K562 (cell line): Measurements from ENCODE around the gene TMEM95.

Experiments used
- FOXM1 ChIP-seq, 2 experiments: fragments of 450-650 bp in 1 of 2; sonication (generic) in 1 of 2; formaldehyde crosslinking in 1 of 2; IDR thresholded peaks; 2 replicates each; pipeline versions ENCODE4 v1.6.1 to v1.9.0; 2017 to 2022; ENCODE audit warnings: low read depth in 2 of 2, mild to moderate bottlenecking in 2 of 2, missing genetic modification reagents in 1 of 2, moderate library complexity in 1 of 2
- POLR2AphosphoS5 ChIP-seq: IDR thresholded peaks from 2 replicates; pipeline ENCODE4 v1.6.1; 2011; ENCODE audit warnings: mild to moderate bottlenecking, low read depth, low read length, moderate library complexity; ENCODE audit not compliant: control insufficient read depth, insufficient read depth
- SREBF1 ChIP-seq: fragments of 150-350 bp; IDR thresholded peaks from 2 replicates; pipeline ENCODE4 v1.6.1; 2014; ENCODE audit warnings: antibody characterized with exemption, low read depth, low read length, borderline replicate concordance
- TF ChIP-seq, protein P1 (sequence below): sonication (generic); formaldehyde crosslinking; IDR thresholded peaks from 2 replicates; pipeline ENCODE4 v1.8.1; 2023; ENCODE audit warnings: mild to moderate bottlenecking, missing genetic modification reagents

DNA sequence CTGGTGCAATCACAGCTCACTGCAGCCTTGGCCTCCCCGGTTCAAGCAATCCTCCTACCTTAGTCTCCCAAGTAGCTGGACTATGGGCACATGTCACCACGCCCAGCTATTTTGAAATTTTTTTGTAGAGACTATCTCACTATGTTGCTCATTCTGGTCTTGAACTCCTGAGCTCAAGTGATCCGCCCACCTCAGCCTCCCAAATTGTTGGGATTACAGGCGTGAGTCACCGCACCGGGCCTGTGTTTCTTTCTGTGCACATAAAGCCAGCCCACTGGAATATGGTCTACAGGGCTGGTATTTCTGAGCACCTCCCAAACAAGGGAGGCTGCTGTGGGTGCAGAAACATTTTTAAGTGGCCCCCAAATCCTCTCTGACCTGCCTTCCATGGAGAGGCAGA is 8.4 kb downstream of the TMEM95 start:
- TF ChIP-seq POLR2AphosphoS5 (no peak), SREBF1 (no peak), FOXM1 (IDR thresholded peaks at IDR 0.05; ENCODE audit: low read depth) (no peak), FOXM1 (CRISPR knock-in tag; IDR thresholded peaks at IDR 0.05; ENCODE audit: low read depth) (no peak)
- TF ChIP-seq, protein P1, sequence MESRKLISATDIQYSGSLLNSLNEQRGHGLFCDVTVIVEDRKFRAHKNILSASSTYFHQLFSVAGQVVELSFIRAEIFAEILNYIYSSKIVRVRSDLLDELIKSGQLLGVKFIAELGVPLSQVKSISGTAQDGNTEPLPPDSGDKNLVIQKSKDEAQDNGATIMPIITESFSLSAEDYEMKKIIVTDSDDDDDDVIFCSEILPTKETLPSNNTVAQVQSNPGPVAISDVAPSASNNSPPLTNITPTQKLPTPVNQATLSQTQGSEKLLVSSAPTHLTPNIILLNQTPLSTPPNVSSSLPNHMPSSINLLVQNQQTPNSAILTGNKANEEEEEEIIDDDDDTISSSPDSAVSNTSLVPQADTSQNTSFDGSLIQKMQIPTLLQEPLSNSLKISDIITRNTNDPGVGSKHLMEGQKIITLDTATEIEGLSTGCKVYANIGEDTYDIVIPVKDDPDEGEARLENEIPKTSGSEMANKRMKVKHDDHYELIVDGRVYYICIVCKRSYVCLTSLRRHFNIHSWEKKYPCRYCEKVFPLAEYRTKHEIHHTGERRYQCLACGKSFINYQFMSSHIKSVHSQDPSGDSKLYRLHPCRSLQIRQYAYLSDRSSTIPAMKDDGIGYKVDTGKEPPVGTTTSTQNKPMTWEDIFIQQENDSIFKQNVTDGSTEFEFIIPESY (CRISPR knock-in tag) = no peak
